Measurements from ENCODE around the gene TAF7L.
"Not testable (repeated sequence)": the region's sequence is repeated elsewhere in the genome, so short reads cannot be mapped to it uniquely, and the experiment has no call there.

TAF7L gene

DNA sequence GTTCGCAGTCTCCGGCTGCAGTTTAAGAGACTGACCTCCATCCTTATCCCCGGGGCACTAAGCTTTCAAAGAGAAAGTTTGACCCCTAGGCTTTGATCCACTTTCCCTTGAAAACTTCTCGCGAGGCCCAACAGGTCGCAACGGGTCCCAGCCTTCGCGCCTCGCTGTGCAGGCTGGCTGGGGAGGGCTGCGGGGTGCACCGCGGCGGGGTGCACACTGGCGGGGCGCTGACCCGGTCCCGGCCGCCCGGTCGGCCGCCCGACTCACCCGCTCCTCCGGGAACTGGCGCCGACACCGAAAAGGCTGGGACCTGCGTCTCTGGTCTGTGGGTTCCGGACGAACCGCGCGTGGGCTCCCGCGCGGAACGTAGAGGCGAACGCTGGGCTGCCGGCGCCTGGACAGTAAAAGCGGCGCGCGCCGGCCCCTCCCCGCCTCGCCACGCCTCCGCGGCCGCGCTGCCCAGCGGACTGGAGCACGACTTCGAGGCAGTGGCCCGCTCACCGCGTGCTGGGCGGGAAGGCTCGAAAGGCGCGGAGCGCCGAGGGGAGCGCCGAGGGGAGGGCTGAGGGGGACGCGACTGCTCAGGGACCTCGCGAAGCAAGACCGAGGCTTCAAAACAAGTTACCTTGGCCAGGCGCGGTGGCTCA is at the start of gene TAF7L:
Gene TAF7L (minus strand): TSS at position 378 of the 647 bp plus-strand sequence. CDS start 3,791 bp downstream, outside the sequence.
- Histone ChIP-seq H3K36me3 (ENCODE audit: insufficient read depth, low read length) (no peaks in the 10 kb centered on the region), H3K9me3 (ENCODE audit: control insufficient read depth, insufficient read depth, low read length) (no peaks in the 10 kb centered on the region), H3K9ac (ENCODE audit: low read depth, low read length) (no peak within 1 kb of the TSS; the same call in 1 of the 2 replicates), H3K4me1 (ENCODE audit: insufficient read depth, low read length) (no peaks in the 10 kb centered on the region)

DNA sequence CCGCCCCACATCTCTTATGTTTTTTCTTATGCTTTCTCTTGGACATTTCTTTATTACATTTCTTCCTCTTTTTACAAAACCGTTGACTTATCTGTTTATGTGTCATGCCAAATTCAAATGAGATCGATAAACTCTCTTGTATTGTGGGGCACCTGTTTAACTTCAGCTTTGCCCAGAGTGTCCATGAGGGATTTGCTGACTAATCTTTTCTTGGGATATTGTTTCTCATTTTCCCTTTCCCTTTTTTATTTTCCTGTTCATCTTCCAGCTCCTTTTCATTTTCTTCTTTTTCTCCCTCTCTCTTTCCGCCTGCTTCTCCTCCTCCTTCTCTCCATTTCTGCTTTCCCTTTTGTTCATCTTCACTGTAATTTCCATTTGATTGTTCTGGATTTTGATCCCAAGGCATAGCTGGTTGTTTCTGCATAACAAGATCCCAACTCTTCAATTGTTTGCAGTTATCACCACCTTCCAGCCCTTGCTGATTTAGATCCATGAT is 46.7 kb upstream of the TAF7L start:
- Histone ChIP-seq H3K4me1 (ENCODE audit: insufficient read depth, low read length) (no peaks in the 10 kb centered on the region), H3K36me3 (ENCODE audit: insufficient read depth, low read length) (no peaks in the 10 kb centered on the region), H3K9me3 (ENCODE audit: control insufficient read depth, insufficient read depth, low read length) (no peaks in the 10 kb centered on the region), H3K9ac (ENCODE audit: low read depth, low read length) (no peak overlapping the region)

DNA sequence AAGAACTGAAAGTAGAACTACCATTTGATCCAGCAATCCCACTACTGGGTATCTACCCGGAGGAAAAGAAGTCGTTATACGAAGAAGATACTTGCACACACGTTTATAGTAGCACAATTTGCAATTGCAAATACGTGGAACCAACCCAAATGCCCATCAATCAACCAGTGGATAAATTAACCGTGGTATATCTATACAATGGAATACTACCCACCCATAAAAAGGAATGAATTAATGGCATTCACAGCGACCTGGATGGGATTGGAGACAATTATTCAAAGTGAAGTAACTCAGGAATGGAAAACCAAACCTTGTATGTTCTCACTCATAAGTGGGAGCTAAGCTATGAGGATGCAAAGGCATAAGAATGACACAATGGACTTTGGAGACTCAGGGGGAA is 43.2 kb upstream of the TAF7L start:
- H3K4me1 ChIP-seq (ENCODE audit: insufficient read depth, low read length); H3K9ac ChIP-seq (ENCODE audit: low read depth, low read length); H3K9me3 ChIP-seq (ENCODE audit: control insufficient read depth, insufficient read depth, low read length); H3K36me3 ChIP-seq (ENCODE audit: insufficient read depth, low read length): not testable (repeated sequence)

DNA sequence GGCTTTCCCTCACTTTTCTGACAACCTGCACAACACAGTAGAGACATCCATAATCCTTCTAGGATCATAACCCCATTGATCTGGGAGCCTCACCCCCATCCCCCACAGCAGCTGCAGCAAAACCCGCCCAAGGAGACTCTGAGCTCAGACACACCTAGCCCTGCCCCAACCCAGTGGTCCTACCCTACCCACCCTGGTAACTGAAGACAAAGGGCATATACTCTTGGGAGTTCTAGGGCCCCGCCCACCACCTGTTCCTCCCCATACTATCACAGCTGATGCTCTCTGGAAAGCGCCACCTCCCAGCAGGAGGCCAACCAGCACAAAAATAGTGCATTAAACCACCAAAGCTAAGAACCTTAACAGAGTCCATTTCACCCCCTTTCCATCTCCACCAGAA is 35.5 kb upstream of the TAF7L start:
- H3K4me1 ChIP-seq (ENCODE audit: insufficient read depth, low read length); H3K9ac ChIP-seq (ENCODE audit: low read depth, low read length); H3K9me3 ChIP-seq (ENCODE audit: control insufficient read depth, insufficient read depth, low read length); H3K36me3 ChIP-seq (ENCODE audit: insufficient read depth, low read length): not testable (repeated sequence)

- Histone ChIP-seq H3K36me3 (ENCODE audit: insufficient read depth, low read length) (no peaks in the 10 kb centered on the region), H3K4me1 (ENCODE audit: insufficient read depth, low read length) (no peaks in the 10 kb centered on the region), H3K9ac (ENCODE audit: low read depth, low read length) (no peak overlapping the region), H3K9me3 (ENCODE audit: control insufficient read depth, insufficient read depth, low read length) (no peaks in the 10 kb centered on the region)
These were observed 12.7 kb upstream of the TAF7L start for GRCh38 chrX:101303790-101304189.

GRCh38 chrX:101295603-101296002 is 4.5 kb upstream of the TAF7L start:
- not testable (repeated sequence) for H3K9me3 ChIP-seq (ENCODE audit: control insufficient read depth, insufficient read depth, low read length); H3K4me1 ChIP-seq (ENCODE audit: insufficient read depth, low read length); H3K9ac ChIP-seq (ENCODE audit: low read depth, low read length); H3K36me3 ChIP-seq (ENCODE audit: insufficient read depth, low read length)

- no peaks in the 10 kb centered on the region for H3K9me3 ChIP-seq (ENCODE audit: control insufficient read depth, insufficient read depth, low read length)
- no peak overlapping the region for H3K9ac ChIP-seq (ENCODE audit: low read depth, low read length)
- H3K4me1 ChIP-seq (ENCODE audit: insufficient read depth, low read length) = no peaks in the 10 kb centered on the region
- no peaks in the 10 kb centered on the region for H3K36me3 ChIP-seq (ENCODE audit: insufficient read depth, low read length)
These were observed 3.7 kb downstream of the TAF7L start for GRCh38 chrX:101287402-101287801.

DNA sequence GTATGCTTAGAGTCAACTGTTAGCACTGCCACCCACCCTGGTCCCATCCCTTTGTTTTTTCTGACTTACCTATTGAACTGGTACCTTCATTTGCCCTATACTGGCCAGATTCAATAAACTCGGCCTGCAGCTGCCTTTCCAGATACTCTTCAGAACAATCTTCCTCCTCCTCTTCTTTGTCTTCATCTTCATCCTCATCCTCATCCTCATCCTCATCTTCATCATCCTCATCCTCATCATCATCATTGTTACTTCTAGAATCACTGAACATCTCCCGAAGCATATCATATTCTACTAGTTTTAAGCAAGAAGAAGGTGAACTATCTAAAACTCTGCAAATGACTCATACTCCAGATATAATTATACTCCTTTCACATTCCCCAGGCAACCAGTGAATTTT is 14.9 kb downstream of the TAF7L start:
- Histone ChIP-seq H3K9me3 (ENCODE audit: control insufficient read depth, insufficient read depth, low read length) (no peaks in the 10 kb centered on the region), H3K36me3 (ENCODE audit: insufficient read depth, low read length) (no peaks in the 10 kb centered on the region), H3K9ac (ENCODE audit: low read depth, low read length) (no peak overlapping the region), H3K4me1 (ENCODE audit: insufficient read depth, low read length) (no peaks in the 10 kb centered on the region)

DNA sequence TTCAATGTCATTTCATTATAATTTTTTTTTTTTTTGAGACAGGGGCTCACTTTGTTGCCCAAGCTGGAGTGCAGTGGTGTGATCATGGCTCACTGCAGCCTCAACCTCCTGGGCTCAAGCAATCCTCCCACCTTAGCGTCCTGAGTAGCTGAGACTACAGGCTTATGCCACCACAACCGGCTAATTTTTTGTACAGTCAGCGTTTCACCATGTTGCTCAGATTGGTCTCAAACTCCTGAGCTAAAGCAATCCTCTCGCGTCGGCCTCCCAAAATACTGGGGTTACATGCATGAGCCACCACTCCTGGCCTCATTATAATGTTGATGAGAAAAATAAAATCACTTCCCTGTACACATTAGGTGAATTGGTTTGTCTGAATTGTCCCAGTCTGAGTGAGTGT is 16.9 kb downstream of the TAF7L start:
- Histone ChIP-seq H3K9me3 (ENCODE audit: control insufficient read depth, insufficient read depth, low read length) (no peaks in the 10 kb centered on the region), H3K4me1 (ENCODE audit: insufficient read depth, low read length) (no peaks in the 10 kb centered on the region), H3K36me3 (ENCODE audit: insufficient read depth, low read length) (no peaks in the 10 kb centered on the region), H3K9ac (ENCODE audit: low read depth, low read length) (no peak overlapping the region)

DNA sequence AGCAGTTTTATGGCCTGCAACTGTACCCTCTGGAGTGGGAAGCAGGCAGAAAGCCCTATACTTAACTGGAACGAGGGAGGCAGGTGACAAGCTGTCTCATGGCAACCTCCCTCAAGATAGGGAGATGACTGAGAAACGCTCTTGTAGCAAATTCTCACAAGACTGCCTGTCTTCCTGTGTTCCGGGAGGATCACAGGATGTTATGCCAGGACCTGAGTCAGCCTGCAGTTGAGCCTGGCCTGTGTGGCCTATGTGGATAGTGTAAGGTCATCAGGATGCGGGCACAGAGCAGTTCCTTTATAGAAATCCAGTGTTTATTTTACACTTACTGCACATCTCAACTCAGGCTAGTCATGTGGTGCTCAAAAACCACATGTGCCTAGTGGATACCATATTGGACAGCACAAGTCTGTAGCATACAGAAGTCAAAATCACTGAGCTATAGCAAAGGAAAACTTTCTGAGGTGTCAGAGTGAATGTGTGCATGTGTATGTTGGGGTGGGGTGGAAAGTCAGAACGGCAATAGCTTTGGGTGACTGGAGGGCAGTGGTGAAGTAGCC is 25.2 kb downstream of the TAF7L start:
- Histone ChIP-seq H3K36me3 (ENCODE audit: insufficient read depth, low read length) (no peaks in the 10 kb centered on the region), H3K4me1 (ENCODE audit: insufficient read depth, low read length) (no peaks in the 10 kb centered on the region)

GRCh38 chrX:101263766-101264165 is 27.4 kb downstream of the TAF7L start:
- H3K9ac ChIP-seq (ENCODE audit: low read depth, low read length) = no peak overlapping the region
- H3K9me3 ChIP-seq (ENCODE audit: control insufficient read depth, insufficient read depth, low read length) = no peaks in the 10 kb centered on the region
- no peaks in the 10 kb centered on the region for H3K36me3 ChIP-seq (ENCODE audit: insufficient read depth, low read length)
- H3K4me1 ChIP-seq (ENCODE audit: insufficient read depth, low read length) = no peaks in the 10 kb centered on the region

More for the DNA sequence above, 25.2 kb downstream of the TAF7L start:
- H3K9ac ChIP-seq (ENCODE audit: low read depth, low read length) = no peak overlapping the region
- H3K9me3 ChIP-seq (ENCODE audit: control insufficient read depth, insufficient read depth, low read length) = no peaks in the 10 kb centered on the region

DNA sequence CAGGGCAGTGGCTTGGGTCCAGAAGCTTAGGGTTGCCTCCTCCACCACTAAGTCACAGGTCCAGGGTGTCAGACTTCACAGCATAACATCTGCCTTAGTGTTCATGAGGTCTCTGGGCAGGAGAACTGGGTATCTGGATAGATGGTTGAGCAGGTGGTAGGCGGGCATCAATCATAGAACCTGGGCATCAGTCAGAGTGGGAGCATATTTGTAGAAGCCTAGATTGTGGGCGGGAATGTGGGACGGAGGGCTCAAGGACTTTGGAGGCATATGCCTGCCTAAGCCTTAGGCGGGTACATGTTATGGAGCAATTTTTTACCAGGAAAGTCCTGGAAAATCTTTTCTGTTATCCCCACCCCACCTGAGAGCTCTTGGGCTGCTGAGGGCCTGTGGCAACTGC is 28.5 kb downstream of the TAF7L start:
- Histone ChIP-seq H3K36me3 (ENCODE audit: insufficient read depth, low read length) (no peaks in the 10 kb centered on the region), H3K9me3 (ENCODE audit: control insufficient read depth, insufficient read depth, low read length) (no peaks in the 10 kb centered on the region), H3K4me1 (ENCODE audit: insufficient read depth, low read length) (peaks cover 6% of the 10 kb centered on the region; the same call in 1 of the 2 replicates), H3K9ac (ENCODE audit: low read depth, low read length) (no peak overlapping the region)

DNA sequence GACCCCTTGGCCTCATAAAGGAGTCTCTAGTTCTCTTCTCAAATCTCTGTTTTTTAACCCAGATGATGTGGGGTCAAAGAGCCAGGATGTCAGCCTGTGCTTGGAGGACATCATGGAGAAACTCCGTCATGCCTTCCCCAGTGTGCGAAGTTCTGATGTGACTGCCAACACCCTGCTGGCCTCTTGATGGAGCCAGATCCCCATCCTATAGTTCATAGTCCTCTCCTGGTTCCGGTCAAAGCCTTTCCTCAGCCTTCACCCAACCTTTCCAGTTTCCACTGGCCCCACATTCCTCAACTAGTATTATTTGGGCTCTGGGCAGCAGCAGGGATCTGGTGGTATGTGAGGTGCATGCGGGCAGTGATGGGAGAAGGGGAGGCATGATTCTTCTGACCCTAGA is 30.7 kb downstream of the TAF7L start:
- no peaks in the 10 kb centered on the region for H3K36me3 ChIP-seq (ENCODE audit: insufficient read depth, low read length)
- H3K4me1 ChIP-seq (ENCODE audit: insufficient read depth, low read length) = peaks cover 6% of the 10 kb centered on the region; the same call in 1 of the 2 replicates
- no peaks in the 10 kb centered on the region for H3K9me3 ChIP-seq (ENCODE audit: control insufficient read depth, insufficient read depth, low read length)
- H3K9ac ChIP-seq (ENCODE audit: low read depth, low read length) = no peak overlapping the region

GRCh38 chrX:101258259-101258581 is 32.9 kb downstream of the TAF7L start:
- Histone ChIP-seq H3K36me3 (ENCODE audit: insufficient read depth, low read length) (no peaks in the 10 kb centered on the region), H3K9ac (ENCODE audit: low read depth, low read length) (no peak overlapping the region), H3K4me1 (ENCODE audit: insufficient read depth, low read length) (peaks cover 6% of the 10 kb centered on the region; the same call in 1 of the 2 replicates), H3K9me3 (ENCODE audit: control insufficient read depth, insufficient read depth, low read length) (no peaks in the 10 kb centered on the region)

DNA sequence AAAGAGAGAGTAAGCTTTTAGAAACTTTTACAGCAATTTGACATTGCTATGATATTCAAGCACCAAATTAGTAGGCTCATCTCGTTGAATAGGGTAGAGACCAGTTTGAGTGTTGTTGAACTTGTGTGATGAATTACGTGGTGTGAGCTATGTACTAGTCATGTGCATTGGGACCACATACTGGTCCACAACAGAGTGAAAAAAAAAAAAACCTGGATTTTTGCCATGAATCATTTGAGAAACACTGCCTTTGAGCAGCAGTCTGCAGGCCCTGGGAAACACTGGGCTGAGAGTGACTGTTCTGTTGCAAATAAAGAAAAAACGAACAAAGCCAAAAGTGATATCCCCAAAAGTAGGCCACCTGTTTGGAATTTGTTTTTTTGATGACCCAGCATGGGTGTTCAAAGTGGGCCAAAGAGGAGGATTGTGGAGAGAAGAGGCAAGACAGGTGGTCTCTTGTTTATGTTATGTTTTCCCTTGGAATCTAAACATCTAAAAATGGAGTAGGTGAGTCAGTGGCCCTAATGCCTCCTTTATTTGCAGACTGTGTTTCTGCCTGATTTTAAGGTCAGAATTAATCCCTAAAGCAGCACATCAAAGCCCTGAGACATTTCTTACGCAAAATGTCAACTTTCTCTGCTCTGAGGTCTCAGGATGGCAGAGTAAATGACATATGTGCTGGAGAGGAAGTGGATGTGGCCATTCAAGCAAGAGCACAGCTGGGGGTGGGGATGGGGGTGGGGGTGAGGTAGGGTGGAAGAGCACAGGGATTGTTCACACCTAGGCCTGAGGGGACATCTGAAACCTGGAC is 33.5 kb downstream of the TAF7L start:
- Histone ChIP-seq H3K36me3 (ENCODE audit: insufficient read depth, low read length) (no peaks in the 10 kb centered on the region), H3K9me3 (ENCODE audit: control insufficient read depth, insufficient read depth, low read length) (no peaks in the 10 kb centered on the region), H3K4me1 (ENCODE audit: insufficient read depth, low read length) (peaks cover 6% of the 10 kb centered on the region; the same call in 1 of the 2 replicates), H3K9ac (ENCODE audit: low read depth, low read length) (no peak overlapping the region)
